ENCODE measurements around the gene MRPL20.
"Not testable (repeated sequence)": the region's sequence is repeated elsewhere in the genome, so short reads cannot be mapped to it uniquely, and the experiment has no call there.

Gene MRPL20

DNA sequence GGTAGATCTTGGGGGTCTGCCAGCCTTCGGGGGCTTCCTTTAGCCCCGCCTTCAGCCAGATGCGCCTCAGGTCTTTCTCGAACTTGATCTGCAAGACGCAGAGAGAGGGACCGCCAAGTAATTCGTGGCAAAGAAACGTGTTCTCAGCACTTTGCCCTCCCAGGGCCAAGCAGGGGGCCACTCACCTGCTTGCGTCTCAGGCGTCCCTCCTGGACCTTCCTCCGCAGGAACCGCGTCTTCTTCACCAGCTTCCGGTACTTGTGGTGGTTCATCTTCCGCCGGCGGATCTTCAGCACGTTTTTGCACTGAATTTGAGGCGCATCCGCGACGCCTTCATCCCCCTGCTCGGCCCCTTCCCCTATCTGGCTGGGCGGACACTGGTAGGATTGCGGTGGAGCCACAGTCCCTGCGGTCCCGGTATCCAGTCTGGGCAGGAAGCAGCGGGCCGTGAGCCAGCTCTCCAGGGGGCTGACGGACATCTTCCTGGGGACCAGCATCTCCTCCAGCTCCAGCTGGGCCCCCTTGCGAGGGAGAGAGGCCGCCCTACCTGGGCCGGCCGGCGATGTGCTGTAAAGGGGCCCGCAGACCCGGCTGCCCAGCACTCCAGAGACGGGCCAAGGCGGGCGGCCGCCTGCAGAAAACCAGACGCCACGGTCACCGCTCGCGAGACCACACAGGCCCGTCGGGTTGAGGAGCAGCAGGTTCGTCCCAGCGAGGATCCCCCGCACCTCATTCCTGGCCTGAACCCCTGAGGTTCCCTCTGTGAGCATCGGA, 33.1 kb downstream of the MRPL20 start:
- peak overlapping the region; percentile 80 for H3K4me3 ChIP-seq (ENCODE audit: low read depth, low read length)
- no peak for DNase-seq (ENCODE audit: low read depth)
- TF ChIP-seq POLR2A (IDR thresholded peaks at IDR 0.05; ENCODE audit: extremely low read depth, insufficient read length), result no peak
- TF ChIP-seq, protein P1, sequence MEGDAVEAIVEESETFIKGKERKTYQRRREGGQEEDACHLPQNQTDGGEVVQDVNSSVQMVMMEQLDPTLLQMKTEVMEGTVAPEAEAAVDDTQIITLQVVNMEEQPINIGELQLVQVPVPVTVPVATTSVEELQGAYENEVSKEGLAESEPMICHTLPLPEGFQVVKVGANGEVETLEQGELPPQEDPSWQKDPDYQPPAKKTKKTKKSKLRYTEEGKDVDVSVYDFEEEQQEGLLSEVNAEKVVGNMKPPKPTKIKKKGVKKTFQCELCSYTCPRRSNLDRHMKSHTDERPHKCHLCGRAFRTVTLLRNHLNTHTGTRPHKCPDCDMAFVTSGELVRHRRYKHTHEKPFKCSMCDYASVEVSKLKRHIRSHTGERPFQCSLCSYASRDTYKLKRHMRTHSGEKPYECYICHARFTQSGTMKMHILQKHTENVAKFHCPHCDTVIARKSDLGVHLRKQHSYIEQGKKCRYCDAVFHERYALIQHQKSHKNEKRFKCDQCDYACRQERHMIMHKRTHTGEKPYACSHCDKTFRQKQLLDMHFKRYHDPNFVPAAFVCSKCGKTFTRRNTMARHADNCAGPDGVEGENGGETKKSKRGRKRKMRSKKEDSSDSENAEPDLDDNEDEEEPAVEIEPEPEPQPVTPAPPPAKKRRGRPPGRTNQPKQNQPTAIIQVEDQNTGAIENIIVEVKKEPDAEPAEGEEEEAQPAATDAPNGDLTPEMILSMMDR (IDR thresholded peaks at IDR 0.05; ENCODE audit: low read depth, low read length), result no peak

DNA sequence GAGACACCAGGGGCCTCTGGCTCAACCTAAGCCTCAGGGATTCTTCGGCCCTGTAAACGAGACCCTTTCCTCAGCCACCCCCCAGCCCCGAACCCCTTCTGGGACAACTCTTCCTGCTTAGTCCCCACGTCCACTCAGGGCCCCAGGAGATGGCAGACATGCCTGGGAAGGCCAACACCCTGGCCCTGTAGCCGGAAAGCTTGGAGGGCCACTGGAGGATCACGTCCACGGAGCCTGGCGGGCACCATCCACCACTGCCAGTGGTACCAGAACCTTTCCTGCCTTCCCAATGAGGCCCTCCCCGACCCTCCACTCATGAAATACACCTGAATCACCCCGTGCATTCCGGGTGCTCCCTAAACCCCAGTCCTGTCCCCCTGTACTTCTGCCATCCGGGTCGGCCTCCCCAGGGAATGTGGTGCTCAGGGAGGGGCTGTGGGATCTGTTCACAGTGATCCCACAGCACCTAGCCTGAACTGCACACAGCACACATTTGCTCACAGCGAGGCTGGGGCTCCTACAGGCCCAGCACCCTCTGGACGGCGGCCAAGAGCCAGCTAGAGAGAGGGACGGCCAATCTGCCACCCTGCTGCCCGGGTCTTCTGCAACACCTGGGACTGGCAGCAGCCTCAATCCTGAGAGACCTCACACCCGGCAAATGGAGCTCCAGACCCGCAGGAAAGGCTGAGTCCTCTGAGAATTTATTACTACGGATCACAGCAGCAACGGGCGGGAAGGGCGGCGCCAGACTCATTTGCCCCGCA, 33.9 kb downstream of the MRPL20 start:
- DNase-seq (ENCODE audit: low read depth), result no peak
- TF ChIP-seq POLR2A (IDR thresholded peaks at IDR 0.05; ENCODE audit: extremely low read depth, insufficient read length) (no peak), MYC (IDR thresholded peaks at IDR 0.05; ENCODE audit: low read depth, low read length) (no peak)
- TF ChIP-seq, protein P2, sequence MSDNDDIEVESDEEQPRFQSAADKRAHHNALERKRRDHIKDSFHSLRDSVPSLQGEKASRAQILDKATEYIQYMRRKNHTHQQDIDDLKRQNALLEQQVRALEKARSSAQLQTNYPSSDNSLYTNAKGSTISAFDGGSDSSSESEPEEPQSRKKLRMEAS (IDR thresholded peaks at IDR 0.05; ENCODE audit: low read depth, low read length), result no peak
- TF ChIP-seq, protein P1 (IDR thresholded peaks at IDR 0.05; ENCODE audit: low read depth, low read length), result no peak
- H3K4me3 ChIP-seq (ENCODE audit: low read depth, low read length), result no peak overlapping the region

DNA sequence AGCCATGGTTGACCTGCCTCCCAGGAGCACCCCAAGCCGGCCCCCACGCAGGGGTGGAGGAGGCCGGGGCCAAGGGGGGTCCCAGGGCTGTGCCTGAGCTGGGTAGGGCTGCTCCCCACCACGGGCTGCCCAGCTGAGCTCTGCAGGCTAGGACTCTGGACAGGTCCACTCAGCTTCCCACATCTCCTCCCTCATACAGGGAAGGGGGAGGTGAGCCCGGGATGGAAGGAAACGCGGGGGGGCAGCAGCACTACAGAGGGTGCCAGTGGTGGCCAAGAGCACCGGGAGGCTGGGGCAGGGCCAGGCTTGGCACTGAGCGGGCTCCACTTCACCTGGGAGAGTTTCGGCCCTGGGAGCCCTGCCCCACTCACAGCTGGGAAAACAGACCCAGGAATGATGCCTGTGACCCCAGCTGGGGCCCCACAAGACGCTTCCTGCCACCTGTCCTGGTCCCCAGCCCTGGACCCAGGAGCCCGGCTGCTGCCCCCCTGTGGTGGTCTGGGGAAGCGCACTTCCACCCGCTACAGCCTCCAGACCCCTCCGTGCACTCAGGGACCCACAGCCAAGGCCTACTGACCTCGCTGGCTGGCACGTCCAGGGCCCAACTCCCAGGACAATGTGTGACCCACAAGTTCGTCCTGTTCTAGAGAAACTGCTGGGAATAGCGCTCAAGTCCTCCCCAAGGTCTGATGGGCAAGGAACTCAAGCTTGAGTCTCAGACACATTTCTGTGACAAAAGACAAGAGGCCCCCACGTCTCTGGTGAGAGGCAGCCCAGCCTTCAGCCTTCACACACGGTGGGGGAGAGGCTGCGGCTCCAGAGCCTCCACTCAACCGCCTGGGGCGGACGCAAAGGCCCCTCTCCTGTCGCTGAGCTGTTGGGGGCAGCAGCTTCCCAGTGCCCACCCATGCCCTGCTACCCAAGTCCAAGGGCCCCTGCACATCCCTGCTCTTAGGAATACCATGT, 35.1 kb downstream of the MRPL20 start:
- H3K4me3 ChIP-seq (ENCODE audit: low read depth, low read length), result no peak overlapping the region
- TF ChIP-seq, protein P2 (IDR thresholded peaks at IDR 0.05; ENCODE audit: low read depth, low read length), result peak; percentile 48; the same call in 1 of the 2 replicates
- TF ChIP-seq, protein P1 (IDR thresholded peaks at IDR 0.05; ENCODE audit: low read depth, low read length), result peak; percentile 84
- TF ChIP-seq MYC (IDR thresholded peaks at IDR 0.05; ENCODE audit: low read depth, low read length) (no peak), POLR2A (IDR thresholded peaks at IDR 0.05; ENCODE audit: extremely low read depth, insufficient read length) (no peak)
- DNase-seq (ENCODE audit: low read depth), result peak; percentile 74

DNA sequence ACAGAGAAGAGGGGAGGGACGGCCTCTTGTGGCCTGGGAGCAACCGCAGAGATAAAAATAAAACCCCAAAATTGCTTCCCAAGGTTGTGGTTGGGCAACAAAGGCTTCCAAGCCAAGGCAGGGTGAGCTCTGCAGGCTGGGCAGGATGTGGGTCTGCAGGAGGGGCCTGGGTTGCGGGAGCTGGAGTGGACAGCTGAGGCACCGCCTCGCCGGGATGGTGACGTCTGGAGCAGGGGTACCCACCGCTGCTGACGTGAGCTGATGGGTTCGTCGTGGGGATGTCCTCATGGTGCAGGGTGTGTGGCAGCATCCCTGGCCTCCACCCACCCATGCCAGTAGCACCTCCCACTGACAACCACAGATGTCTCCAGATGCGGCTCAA, 35.7 kb downstream of the MRPL20 start:
- DNase-seq (ENCODE audit: low read depth), result peak; percentile 94
- no peak overlapping the region for H3K4me3 ChIP-seq (ENCODE audit: low read depth, low read length)
- TF ChIP-seq, protein P2 (IDR thresholded peaks at IDR 0.05; ENCODE audit: low read depth, low read length), result no peak
- TF ChIP-seq MYC (IDR thresholded peaks at IDR 0.05; ENCODE audit: low read depth, low read length), result no peak
- TF ChIP-seq, protein P1 (IDR thresholded peaks at IDR 0.05; ENCODE audit: low read depth, low read length), result no peak

DNA sequence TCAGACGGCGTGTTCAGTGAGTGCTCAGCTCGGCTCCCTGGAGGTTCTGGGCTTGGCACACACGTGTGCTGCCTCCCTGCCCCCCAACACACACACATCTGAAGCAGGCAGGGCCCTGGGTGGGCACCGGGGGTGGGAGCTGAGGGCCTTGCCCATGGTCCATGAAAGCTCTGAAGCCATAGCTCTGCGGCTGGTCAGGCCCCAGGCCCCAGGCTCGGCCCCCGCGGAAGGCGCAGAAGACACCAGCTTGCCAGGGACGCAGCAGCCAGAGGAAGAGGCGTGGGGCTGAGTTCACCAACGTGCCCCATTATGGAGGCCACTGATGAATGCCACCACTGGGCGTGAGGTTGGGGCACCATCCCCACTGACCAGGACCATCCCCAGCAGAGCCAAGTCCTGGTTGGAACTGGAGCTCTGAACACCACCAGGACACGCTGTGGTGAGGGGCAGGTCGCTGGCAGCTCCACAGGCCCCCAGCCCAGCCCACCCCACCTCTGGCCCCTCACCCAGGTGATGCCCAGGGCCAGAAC, 36.3 kb downstream of the MRPL20 start:
- TF ChIP-seq POLR2A (IDR thresholded peaks at IDR 0.05; ENCODE audit: extremely low read depth, insufficient read length), result no peak
- TF ChIP-seq, protein P2 (IDR thresholded peaks at IDR 0.05; ENCODE audit: low read depth, low read length), result no peak
- TF ChIP-seq, protein P1 (IDR thresholded peaks at IDR 0.05; ENCODE audit: low read depth, low read length), result no peak
- no peak for TF ChIP-seq MYC (IDR thresholded peaks at IDR 0.05; ENCODE audit: low read depth, low read length)
- H3K4me3 ChIP-seq (ENCODE audit: low read depth, low read length), result no peak overlapping the region
- DNase-seq (ENCODE audit: low read depth), result no peak

DNA sequence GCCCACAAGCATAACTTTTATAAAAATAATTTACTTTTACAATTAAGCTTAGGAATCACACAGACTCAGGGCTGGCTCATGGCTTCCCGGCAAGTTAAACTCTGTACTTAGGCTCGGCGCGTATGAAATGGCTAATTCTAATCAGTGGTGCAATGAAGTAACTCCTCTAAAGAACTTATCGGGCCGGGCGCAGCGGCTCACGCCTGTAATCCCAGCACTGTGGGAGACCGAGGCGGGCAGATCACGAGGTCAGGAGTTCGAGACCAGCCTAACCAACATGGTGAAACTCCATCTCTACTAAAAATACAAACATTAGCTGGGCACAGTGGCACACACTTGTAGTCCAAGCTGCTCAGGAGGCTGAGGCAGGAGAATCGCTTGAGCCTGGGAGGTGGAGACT, 37.0 kb downstream of the MRPL20 start:
- not testable (repeated sequence) for H3K4me3 ChIP-seq (ENCODE audit: low read depth, low read length); DNase-seq (ENCODE audit: low read depth)
